CD4-positive, alpha-beta T cell treated with Interleukin-1 beta for 1 hour (primary cell): ENCODE data around the gene CERK.
"Not testable (repeated sequence)": the region's sequence is repeated elsewhere in the genome, so short reads cannot be mapped to it uniquely, and the experiment has no call there.

Experiments used
- DNase-seq, 2 donors: peaks; one replicate each; pipeline ENCODE4 v3.0.0-alpha.2; 2020 to 2022

CERK gene

GRCh38 chr22:46737976-46738646 lies at the start of gene CERK:
CERK (minus strand) TSS chr22:46738252; CDS start chr22:46738148, 104 bp downstream.
- peak; percentile 69 to 72 for DNase-seq

- DNase-seq, result no peak
Observed at GRCh38 chr22:46783721-46784120, 45.7 kb upstream of the CERK start.

- not testable (repeated sequence) for DNase-seq
Observed at GRCh38 chr22:46782200-46782599, 44.1 kb upstream of the CERK start.

- no peak for DNase-seq
Observed at GRCh38 chr22:46781291-46781690, 43.2 kb upstream of the CERK start.

- DNase-seq, result no peak
Observed at GRCh38 chr22:46780453-46780852, 42.4 kb upstream of the CERK start.

- DNase-seq, result no peak
Observed at GRCh38 chr22:46779651-46780050, 41.6 kb upstream of the CERK start.

GRCh38 chr22:46779023-46779422 lies 41.0 kb upstream of the CERK start:
- no peak for DNase-seq

GRCh38 chr22:46777609-46777970 lies 39.5 kb upstream of the CERK start:
- peak in 1 of 2 donors; percentile 62 for DNase-seq

- no peak for DNase-seq
Observed at GRCh38 chr22:46776876-46777608, 39.0 kb upstream of the CERK start.

GRCh38 chr22:46775850-46776826 lies 38.1 kb upstream of the CERK start:
- no peak for DNase-seq

GRCh38 chr22:46774980-46775849 lies 37.2 kb upstream of the CERK start:
- no peak for DNase-seq

- DNase-seq, result peak; percentile 31 to 67
Observed at GRCh38 chr22:46774253-46774979, 36.4 kb upstream of the CERK start.

GRCh38 chr22:46773076-46773475 lies 35.0 kb upstream of the CERK start:
- no peak for DNase-seq

GRCh38 chr22:46770726-46771125 lies 32.7 kb upstream of the CERK start:
- peak; percentile 30 to 54 for DNase-seq

- no peak for DNase-seq
Observed at GRCh38 chr22:46770151-46770641, 32.1 kb upstream of the CERK start.

- DNase-seq, result no peak
Observed at GRCh38 chr22:46769706-46770105, 31.7 kb upstream of the CERK start.

- peak in 1 of 2 donors; percentile 55 for DNase-seq
Observed at GRCh38 chr22:46769191-46769675, 31.2 kb upstream of the CERK start.

GRCh38 chr22:46767249-46767985 lies 29.4 kb upstream of the CERK start:
- DNase-seq, result no peak

- DNase-seq, result no peak
Observed at GRCh38 chr22:46766611-46767010, 28.6 kb upstream of the CERK start.

GRCh38 chr22:46764779-46765485 lies 26.9 kb upstream of the CERK start:
- no peak for DNase-seq
